GM19043 (cell line): ENCODE results near the gene PDCD2L.
"Not testable (repeated sequence)": the region's sequence is repeated elsewhere in the genome, so short reads cannot be mapped to it uniquely, and the experiment has no call there.

Experiments used
- ATAC-seq: cut with Tn5 transposase; IDR thresholded peaks from one replicate; pipeline ENCODE4 v1.9.1; 2021; ENCODE audit warnings: low read depth; ENCODE audit not compliant: unreplicated experiment

Gene PDCD2L

GRCh38 chr19:34370983-34371382 lies 33.2 kb upstream of the PDCD2L start:
- no peak for ATAC-seq

- ATAC-seq = no peak
These were observed 30.5 kb upstream of the PDCD2L start for GRCh38 chr19:34373601-34374288.

- no peak for ATAC-seq
These were observed 28.6 kb upstream of the PDCD2L start for GRCh38 chr19:34375598-34375997.

GRCh38 chr19:34380639-34381241 lies 23.5 kb upstream of the PDCD2L start:
- ATAC-seq = no peak

- ATAC-seq = no peak
These were observed 22.6 kb upstream of the PDCD2L start for GRCh38 chr19:34381399-34382251.

GRCh38 chr19:34382471-34382870 lies 21.7 kb upstream of the PDCD2L start:
- ATAC-seq = no peak

GRCh38 chr19:34383599-34383998 lies 20.6 kb upstream of the PDCD2L start:
- ATAC-seq = no peak

- ATAC-seq = no peak
These were observed 17.4 kb upstream of the PDCD2L start for GRCh38 chr19:34386645-34387445.

- no peak for ATAC-seq
These were observed 16.8 kb upstream of the PDCD2L start for GRCh38 chr19:34387446-34387810.

- ATAC-seq = not testable (repeated sequence)
These were observed 15.5 kb upstream of the PDCD2L start for GRCh38 chr19:34388745-34389144.

- ATAC-seq = no peak
These were observed 12.4 kb upstream of the PDCD2L start for GRCh38 chr19:34391813-34392212.

- ATAC-seq = no peak
These were observed 11.2 kb upstream of the PDCD2L start for GRCh38 chr19:34393031-34393430.

GRCh38 chr19:34393629-34394028 lies 10.6 kb upstream of the PDCD2L start:
- ATAC-seq = no peak

- no peak for ATAC-seq
These were observed 6.3 kb upstream of the PDCD2L start for GRCh38 chr19:34397853-34398252.

- ATAC-seq = no peak
These were observed 4.3 kb upstream of the PDCD2L start for GRCh38 chr19:34399886-34400285.

GRCh38 chr19:34400844-34401243 lies 3.4 kb upstream of the PDCD2L start:
- ATAC-seq = not testable (repeated sequence)

- ATAC-seq = no peak
These were observed 2.1 kb upstream of the PDCD2L start for GRCh38 chr19:34402074-34402600.

- no peak for ATAC-seq
These were observed 453 bp upstream of the PDCD2L start for GRCh38 chr19:34403784-34404108.

- ATAC-seq = no peak
These were observed 1.9 kb downstream of the PDCD2L start for GRCh38 chr19:34405892-34406660.

- no peak for ATAC-seq
These were observed 4.2 kb downstream of the PDCD2L start for GRCh38 chr19:34408411-34408810.
